Measurements from ENCODE around the gene PLXNA1. TPM values are rescaled to one million over a fixed set of nuclear protein-coding genes. Genes with fewer than 3 reads are reported as not detected.

PLXNA1 gene
- total RNA-seq, 1 experiment from 2014 or later, result 30.3 TPM

DNA sequence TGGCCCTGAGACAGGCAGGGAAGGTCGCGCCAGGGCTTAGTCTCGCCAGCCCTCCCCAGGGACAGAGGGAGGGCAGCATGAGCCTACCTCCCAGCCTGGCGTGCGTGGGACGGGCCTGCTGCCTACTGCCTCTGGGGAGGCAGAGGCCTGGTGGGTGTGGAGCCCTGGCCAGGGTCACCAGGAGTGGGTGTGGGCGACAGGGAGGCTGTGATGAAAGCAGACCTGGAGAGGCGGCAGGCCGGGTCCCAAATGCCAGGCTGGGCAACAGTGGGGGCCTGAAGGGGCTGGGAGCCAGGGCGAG is 33.1 kb downstream of the PLXNA1 start (continued):
- TF ChIP-seq SRF (IDR thresholded peaks at IDR 0.05; ENCODE audit: low read depth), result no peak
- TF ChIP-seq, protein P1, sequence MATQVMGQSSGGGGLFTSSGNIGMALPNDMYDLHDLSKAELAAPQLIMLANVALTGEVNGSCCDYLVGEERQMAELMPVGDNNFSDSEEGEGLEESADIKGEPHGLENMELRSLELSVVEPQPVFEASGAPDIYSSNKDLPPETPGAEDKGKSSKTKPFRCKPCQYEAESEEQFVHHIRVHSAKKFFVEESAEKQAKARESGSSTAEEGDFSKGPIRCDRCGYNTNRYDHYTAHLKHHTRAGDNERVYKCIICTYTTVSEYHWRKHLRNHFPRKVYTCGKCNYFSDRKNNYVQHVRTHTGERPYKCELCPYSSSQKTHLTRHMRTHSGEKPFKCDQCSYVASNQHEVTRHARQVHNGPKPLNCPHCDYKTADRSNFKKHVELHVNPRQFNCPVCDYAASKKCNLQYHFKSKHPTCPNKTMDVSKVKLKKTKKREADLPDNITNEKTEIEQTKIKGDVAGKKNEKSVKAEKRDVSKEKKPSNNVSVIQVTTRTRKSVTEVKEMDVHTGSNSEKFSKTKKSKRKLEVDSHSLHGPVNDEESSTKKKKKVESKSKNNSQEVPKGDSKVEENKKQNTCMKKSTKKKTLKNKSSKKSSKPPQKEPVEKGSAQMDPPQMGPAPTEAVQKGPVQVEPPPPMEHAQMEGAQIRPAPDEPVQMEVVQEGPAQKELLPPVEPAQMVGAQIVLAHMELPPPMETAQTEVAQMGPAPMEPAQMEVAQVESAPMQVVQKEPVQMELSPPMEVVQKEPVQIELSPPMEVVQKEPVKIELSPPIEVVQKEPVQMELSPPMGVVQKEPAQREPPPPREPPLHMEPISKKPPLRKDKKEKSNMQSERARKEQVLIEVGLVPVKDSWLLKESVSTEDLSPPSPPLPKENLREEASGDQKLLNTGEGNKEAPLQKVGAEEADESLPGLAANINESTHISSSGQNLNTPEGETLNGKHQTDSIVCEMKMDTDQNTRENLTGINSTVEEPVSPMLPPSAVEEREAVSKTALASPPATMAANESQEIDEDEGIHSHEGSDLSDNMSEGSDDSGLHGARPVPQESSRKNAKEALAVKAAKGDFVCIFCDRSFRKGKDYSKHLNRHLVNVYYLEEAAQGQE (IDR thresholded peaks at IDR 0.05; ENCODE audit: low read depth), result no peak
- TF ChIP-seq POLR2A (IDR thresholded peaks at IDR 0.05; ENCODE audit: borderline replicate concordance, extremely low read depth, insufficient read depth, insufficient read length), result no peak
- no peak for TF ChIP-seq EGR1 (IDR thresholded peaks at IDR 0.05; ENCODE audit: low read depth)
- no peak for TF ChIP-seq TCF7L2 (IDR thresholded peaks at IDR 0.05; ENCODE audit: borderline replicate concordance, extremely low read depth, insufficient read depth, insufficient read length)

DNA sequence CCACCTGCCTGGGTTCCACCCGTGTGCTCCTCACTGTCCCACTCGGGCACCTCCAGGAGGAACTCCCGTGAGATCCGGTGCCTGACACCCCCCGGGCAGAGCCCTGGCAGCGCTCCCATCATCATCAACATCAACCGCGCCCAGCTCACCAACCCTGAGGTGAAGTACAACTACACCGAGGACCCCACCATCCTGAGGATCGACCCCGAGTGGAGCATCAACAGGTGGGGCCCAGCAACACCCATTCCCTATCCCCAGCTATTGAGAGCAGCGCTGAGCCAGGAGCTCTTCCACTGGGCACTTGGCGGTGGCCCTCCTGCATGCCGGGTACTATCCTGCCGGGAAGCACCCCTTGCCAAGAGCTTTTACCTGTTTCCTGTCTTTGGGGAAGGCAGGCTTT is 33.5 kb downstream of the PLXNA1 start:
- Histone ChIP-seq H3K9me3 (ENCODE audit: control insufficient read depth in 1 of 2, insufficient read depth in 1 of 2, low read depth in 1 of 2, low read length in 2 of 2) (no peaks in the 10 kb centered on the region), H3K9me2 (ENCODE audit: insufficient read depth) (no peaks in the 10 kb centered on the region), H3K36me3 (ENCODE audit: control insufficient read depth in 1 of 2, insufficient read depth in 2 of 2, low read length in 2 of 2) (peaks cover 0 to 12% of the 10 kb centered on the region in 2 experiments; a peak in 2 of 4 replicates), H3K27ac (ENCODE audit: low read depth, low read length) (no peak overlapping the region), H3K4me3 (replicated peaks in 1 of 2; ENCODE audit: low read depth in 1 of 2, low read length in 2 of 2) (no peak overlapping the region), H2AFZ (ENCODE audit: low read depth, low read length, poor library complexity, severe bottlenecking) (no peak overlapping the region), H3K4me2 (ENCODE audit: low read length) (no peak overlapping the region), H3K9ac (ENCODE audit: low read length) (no peak overlapping the region), H4K20me1 (ENCODE audit: insufficient read depth) (no peaks in the 10 kb centered on the region), H3K4me1 (ENCODE audit: control insufficient read depth in 1 of 2, insufficient read depth in 2 of 2, low read length in 2 of 2) (no peaks in the 10 kb centered on the region), H3K79me2 (ENCODE audit: insufficient read depth, low read length) (no peaks in the 10 kb centered on the region), H3K27me3 (ENCODE audit: insufficient read depth, low read length) (no peaks in the 10 kb centered on the region)
- ChIA-PET CTCF (no interaction called here), RAD21 (ENCODE audit: low non-redundant PET in 1 of 2, low total read pairs in 2 of 2, uncharacterized antibody in 2 of 2, unreplicated experiment in 2 of 2) (no interaction called here), POLR2A (no interaction called here)
- intact Hi-C loops (cut with micrococcal nuclease), result no loop called here
- DNase-seq (ENCODE audit: low read depth, low spot score), result no peak
- no TSS peak for BruUV-seq (replicated peaks)
- no peak for ATAC-seq
- TF ChIP-seq CEBPB (IDR thresholded peaks at IDR 0.05; ENCODE audit: low read depth) (no peak), SIN3A (IDR thresholded peaks at IDR 0.05; ENCODE audit: low read depth) (no peak), ZNF274 (IDR thresholded peaks at IDR 0.05; ENCODE audit: low read depth, low read length) (no peak), SRF (IDR thresholded peaks at IDR 0.05; ENCODE audit: low read depth) (no peak), EZH2phosphoT487 (IDR thresholded peaks at IDR 0.05; ENCODE audit: borderline replicate concordance) (no peak), FOSL1 (IDR thresholded peaks at IDR 0.05; ENCODE audit: low read depth) (no peak), EGR1 (IDR thresholded peaks at IDR 0.05; ENCODE audit: low read depth) (no peak), ELF1 (IDR thresholded peaks at IDR 0.05; ENCODE audit: borderline replicate concordance, low read depth) (no peak)
- TF ChIP-seq, protein P2, sequence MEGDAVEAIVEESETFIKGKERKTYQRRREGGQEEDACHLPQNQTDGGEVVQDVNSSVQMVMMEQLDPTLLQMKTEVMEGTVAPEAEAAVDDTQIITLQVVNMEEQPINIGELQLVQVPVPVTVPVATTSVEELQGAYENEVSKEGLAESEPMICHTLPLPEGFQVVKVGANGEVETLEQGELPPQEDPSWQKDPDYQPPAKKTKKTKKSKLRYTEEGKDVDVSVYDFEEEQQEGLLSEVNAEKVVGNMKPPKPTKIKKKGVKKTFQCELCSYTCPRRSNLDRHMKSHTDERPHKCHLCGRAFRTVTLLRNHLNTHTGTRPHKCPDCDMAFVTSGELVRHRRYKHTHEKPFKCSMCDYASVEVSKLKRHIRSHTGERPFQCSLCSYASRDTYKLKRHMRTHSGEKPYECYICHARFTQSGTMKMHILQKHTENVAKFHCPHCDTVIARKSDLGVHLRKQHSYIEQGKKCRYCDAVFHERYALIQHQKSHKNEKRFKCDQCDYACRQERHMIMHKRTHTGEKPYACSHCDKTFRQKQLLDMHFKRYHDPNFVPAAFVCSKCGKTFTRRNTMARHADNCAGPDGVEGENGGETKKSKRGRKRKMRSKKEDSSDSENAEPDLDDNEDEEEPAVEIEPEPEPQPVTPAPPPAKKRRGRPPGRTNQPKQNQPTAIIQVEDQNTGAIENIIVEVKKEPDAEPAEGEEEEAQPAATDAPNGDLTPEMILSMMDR (IDR thresholded peaks at IDR 0.05 in 2 of 3, conservative IDR thresholded peaks at IDR 0.05 in 1 of 3; ENCODE audit: borderline replicate concordance in 1 of 3, insufficient read depth in 1 of 3, low read depth in 2 of 3, low read length in 2 of 3), result no peak
- TF ChIP-seq, protein P1 (IDR thresholded peaks at IDR 0.05; ENCODE audit: low read depth), result no peak
- TF ChIP-seq, protein P3, sequence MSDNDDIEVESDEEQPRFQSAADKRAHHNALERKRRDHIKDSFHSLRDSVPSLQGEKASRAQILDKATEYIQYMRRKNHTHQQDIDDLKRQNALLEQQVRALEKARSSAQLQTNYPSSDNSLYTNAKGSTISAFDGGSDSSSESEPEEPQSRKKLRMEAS (IDR thresholded peaks at IDR 0.05), result no peak
- TF ChIP-seq, protein P4, sequence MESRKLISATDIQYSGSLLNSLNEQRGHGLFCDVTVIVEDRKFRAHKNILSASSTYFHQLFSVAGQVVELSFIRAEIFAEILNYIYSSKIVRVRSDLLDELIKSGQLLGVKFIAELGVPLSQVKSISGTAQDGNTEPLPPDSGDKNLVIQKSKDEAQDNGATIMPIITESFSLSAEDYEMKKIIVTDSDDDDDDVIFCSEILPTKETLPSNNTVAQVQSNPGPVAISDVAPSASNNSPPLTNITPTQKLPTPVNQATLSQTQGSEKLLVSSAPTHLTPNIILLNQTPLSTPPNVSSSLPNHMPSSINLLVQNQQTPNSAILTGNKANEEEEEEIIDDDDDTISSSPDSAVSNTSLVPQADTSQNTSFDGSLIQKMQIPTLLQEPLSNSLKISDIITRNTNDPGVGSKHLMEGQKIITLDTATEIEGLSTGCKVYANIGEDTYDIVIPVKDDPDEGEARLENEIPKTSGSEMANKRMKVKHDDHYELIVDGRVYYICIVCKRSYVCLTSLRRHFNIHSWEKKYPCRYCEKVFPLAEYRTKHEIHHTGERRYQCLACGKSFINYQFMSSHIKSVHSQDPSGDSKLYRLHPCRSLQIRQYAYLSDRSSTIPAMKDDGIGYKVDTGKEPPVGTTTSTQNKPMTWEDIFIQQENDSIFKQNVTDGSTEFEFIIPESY (IDR thresholded peaks at IDR 0.05; ENCODE audit: extremely low read depth, insufficient replicate concordance, low read length), result no peak
